Measurements from ENCODE around the gene IP6K1. TPM values are rescaled to one million over a fixed set of nuclear protein-coding genes. Genes with fewer than 3 reads are reported as not detected.

The IP6K1 gene
- total and polyA plus RNA-seq, 2 experiments from 2014 or later = 10.7 to 35.5 TPM

GRCh38 chr3:49724586-49724985, 61.8 kb downstream of the IP6K1 start (continued):
- TF ChIP-seq ZNF462 (CRISPR knock-in tag; IDR thresholded peaks at IDR 0.05) (no peak), CREB1 (CRISPR knock-in tag; IDR thresholded peaks at IDR 0.05; ENCODE audit: low read depth) (no peak), REST (IDR thresholded peaks at IDR 0.05; ENCODE audit: unreplicated experiment) (no peak), NANOG (IDR thresholded peaks at IDR 0.05; ENCODE audit: borderline replicate concordance) (no peak), POLR2AphosphoS5 (IDR thresholded peaks at IDR 0.05; ENCODE audit: low read depth) (no peak; the same call in 1 of the 2 replicates), ZNF331 (CRISPR knock-in tag; IDR thresholded peaks at IDR 0.05; ENCODE audit: low read depth) (no peak), STAT1 (IDR thresholded peaks at IDR 0.05; ENCODE audit: unreplicated experiment) (no peak), EZH2 (IDR thresholded peaks at IDR 0.05; ENCODE audit: low read depth, unreplicated experiment) (no peak), CTCF (conservative IDR thresholded peaks at IDR 0.05; ENCODE audit: low read depth in 2 of 2) (no peak)

Measured in GM23338 (cell line).